ENCODE data around the gene ZDHHC9.

The ZDHHC9 gene

DNA sequence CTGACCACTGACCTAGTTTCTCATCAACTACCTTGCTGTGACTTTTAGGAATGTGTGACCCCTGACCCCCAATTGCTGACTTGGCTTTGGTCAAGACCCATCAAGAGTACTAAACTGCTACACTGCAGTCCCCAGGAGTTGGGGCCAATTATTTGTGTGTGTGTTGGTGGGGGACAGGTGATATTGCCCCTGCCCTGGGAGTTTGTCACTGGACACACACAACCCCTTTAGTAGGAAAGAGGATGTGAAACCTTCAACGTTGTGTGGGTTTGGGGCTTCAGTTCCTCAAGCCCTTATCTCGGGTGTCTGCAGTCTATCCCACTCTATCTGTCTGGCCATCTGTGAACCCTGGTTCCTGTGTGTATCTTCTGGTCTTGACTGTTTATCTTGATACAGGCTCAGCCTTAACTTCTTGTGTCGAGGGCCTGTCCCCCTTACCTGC, 57.5 kb downstream of the ZDHHC9 start:
- no peak for DNase-seq (ENCODE audit: low read depth in 2 of 2)

DNA sequence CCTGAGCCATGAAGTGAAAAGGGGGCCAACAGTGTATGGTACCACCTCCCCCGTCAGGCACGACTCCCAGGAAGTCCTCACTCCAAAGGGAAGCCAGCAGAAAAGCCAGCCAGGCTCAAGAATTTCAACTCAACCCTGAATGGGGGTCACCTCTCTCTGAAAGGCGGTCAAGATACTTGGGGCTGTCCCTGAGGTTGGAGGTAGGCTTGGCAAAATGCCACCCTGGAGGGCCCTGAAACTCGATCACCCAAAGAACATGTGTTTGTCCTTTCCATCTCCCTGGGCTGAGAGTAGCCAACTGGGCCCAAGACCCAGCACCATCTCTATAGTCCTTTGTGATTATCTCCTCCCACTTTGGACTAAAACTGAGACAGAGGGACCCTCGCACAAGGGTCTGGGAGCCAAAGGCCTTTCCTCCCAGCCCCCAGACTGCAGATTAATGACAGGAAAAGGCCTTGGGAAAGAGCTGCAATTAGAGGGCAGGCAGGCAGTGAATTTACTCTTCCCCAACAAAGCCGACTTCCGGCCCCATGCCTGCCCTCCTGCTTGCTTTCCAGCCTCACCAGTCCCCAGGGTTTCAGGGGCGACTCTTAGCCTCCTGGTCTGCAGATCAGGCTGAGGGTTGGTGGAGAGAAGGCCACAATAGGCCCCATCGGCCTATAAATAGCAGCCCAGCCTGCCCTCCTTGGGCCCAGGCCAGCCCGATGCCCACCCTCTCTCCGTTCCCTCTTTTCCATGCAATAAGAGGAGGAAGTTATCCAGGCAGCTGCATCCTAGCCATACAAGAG, 58.3 kb downstream of the ZDHHC9 start:
- no peak for DNase-seq (ENCODE audit: low read depth in 2 of 2)

DNA sequence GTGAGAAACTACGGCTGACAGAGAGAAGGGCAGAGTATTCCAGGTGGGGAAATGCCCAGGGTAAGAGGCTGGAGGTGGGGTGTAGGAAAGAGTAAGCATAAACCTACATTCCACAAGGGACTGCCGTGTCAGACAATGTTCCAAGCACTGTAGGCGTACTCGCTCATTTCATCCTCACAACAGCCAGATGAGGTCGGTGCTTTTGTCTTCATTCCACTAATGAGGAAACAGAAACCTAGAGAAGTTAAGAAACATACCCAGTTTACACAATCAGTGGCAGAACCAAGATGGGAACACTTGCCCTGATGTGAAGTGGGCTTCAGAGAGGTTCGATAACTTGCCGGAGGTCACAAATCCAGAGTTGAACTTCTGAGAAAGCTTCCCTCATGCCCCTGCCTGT, 59.3 kb downstream of the ZDHHC9 start:
- DNase-seq (ENCODE audit: low read depth in 2 of 2) = no peak

DNA sequence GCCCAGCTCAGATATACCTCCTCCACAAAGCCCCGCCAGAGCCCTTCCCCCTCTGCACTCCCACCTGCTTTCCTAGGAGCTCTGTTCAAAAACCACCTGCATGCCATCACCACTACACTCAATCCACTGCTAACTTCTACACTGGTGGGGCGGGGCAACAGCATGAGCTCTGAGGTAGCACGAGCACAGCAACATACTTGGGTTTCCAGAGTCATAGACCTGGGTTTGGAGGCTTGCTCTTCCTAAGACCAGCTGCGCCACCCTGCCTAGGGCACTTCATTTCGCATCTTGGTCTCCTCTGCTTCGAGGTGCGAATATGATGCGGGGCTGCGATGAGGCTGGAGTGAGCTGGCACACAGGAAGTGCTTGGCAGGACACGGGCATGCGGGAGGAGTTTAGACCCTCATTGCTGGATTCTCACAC, 60.4 kb downstream of the ZDHHC9 start:
- no peak for DNase-seq (ENCODE audit: low read depth in 2 of 2)

DNA sequence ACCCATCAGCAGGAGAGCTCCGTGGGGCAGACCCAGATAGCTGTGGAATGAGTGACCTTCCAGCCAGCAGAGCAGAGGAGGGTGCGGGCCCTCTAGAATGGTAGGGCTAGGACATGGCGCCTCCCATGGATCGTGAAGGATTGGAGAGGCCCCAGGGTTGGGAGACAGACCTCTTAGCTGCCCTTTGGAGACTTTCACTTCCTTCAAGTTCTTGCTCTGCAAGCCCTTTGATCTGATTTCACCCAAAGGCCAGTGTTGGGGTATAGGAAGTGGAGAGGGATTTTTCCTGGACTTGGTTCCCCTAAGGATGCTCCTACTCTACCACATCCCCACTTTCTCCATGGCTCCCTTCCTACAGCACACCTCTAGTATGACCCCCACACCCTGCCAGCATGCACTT, 61.0 kb downstream of the ZDHHC9 start:
- no peak for DNase-seq (ENCODE audit: low read depth in 2 of 2)

DNA sequence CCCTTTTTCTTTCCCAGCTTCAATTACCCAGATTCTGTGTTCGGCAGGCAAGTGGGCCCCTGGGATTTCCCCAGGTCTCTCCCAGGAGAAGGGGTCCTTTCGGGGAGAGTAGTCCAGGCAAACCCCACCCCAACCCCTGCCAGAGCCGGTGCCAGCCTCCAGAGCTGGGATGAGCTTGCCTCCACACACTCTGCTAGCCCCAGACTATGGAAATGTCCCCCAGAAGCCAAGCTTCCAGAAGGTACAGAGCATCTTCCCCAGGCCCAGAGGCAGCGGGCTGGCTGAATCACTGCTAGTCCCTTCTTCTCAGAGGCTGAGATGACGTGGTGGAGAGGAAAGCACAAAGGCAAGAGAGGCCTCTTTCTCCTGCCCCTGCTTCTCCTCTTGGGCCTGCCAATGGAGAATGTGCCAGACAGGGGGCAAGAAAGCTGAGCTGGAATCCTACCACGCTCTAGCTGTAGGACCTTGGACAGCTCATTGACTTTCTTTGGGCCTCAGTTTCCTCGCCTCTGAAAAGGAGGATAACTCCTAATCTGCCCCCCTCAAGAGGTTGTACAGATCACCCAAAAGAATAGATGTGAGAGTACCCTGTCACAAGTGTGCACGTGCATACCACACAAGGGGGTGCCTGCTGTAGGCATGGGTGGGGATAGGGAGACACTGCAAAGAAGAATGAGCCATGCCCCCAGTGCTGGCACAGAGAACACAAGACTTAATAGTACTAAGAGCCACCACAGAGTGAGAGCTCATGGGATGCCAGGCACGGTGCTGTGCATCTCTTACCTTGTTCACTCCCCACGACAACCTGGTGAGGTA, 61.8 kb downstream of the ZDHHC9 start:
- DNase-seq (ENCODE audit: low read depth in 2 of 2) = no peak

DNA sequence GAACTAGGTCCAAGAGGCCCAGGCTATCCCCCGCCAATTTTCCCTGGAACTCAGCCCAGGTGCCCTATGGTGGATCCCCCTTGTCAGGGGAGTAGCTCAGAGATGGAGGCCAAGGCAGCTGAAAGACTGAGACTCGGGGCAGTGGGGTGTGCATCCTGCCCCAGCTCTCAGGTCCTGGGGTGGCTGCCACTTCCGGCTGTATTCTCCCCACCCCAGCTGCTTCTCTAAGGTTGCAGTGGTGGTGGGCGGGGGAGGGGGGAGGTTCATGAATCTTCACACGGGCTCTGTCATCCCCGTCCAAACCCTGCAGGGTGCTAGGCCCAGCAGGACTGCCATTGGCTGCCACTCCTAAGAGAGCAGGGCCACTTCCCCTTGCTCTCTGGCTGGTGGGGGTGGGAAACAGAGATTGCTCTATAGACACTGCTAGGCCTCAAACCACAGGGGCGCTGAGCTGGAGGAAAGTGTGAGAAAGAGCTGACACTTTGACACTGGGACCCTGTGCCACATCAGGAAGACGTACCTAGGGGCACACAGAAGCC, 62.5 kb downstream of the ZDHHC9 start:
- no peak for DNase-seq (ENCODE audit: low read depth in 2 of 2)

DNA sequence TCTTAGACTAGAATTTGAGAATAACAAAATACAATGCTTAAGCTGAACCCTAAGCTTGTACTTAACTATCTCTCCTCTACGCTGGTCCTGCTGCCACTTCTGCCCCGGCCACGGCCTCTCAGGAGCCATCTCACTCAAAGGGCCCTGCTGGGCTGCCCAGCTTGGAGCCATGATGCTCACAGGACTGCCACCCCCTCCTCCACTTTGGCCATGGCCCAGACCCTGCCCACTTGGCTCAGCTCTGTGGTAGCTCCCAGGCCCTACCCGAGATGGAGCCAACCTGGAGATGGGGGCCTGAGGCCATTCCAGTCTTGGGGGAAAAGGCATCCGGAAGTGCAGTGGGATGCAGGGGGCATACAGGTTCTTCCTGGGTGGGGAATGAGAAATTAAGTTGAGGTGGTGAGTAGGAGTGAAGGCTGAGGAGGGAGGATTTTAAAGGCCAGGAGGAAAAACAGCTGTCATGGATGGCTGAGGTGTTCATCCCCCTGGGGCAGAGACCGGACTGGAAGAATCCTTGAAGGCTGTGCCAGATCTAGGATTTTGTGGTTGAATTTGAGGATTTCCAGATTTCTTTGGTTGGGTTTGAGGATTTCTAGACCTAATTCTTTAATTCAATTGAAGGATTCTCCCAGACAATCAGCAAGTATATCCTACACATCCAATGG, 63.1 kb downstream of the ZDHHC9 start:
- no peak for DNase-seq (ENCODE audit: low read depth in 2 of 2)

DNA sequence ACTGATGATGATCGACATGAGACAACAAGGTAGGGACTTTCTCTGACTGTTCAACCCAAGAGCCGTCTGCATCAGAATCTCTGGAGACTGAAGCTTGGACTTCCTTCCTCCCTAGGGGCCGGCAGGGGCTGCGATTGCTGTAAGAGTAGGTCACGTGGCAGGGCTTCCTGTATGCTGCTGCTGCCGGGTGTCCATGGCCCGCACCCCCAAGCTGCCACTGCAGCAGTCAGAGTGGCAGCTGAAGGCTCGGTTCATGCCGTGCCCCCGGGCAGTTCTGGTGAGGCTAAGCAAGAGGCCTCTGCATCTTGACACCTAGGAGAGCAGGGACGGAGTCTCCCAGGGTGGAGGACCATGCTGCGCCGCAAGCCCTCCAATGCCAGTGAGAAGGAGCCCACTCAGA, 63.9 kb downstream of the ZDHHC9 start, which contains the start of gene SASH3:
TSS of gene SASH3 (plus strand) at position 203 of the 400 bp plus-strand sequence. CDS start at position 352, 149 bp downstream.
- DNase-seq (ENCODE audit: low read depth in 2 of 2) = no peak

DNA sequence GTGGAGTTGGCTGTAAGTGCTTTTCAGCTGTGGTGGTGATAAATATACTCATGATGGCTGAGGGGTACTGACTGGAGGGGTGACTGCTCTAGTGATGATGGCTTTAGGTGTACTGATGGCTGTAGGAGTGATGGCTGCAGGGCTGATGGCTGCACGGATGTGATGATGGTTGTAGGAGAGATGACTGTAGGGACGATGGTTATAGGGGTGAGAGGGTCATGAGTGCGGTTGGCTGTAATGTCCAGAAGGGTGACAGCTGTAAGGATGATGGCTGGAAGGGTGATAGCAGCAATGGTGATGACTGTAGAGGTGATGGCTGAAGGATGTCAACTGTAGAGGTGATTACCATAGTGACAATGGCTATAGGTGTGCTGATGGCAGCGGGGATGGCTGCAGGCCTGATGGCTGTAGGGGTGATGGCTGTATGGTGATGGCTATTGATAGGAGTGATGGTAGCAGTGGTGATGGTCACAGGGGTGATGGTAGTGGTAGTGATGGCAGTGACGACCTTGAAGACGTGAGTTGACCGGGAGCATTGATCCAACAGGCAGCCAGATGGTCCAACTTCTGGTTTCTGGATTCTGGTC, 64.5 kb downstream of the ZDHHC9 start:
- DNase-seq (ENCODE audit: low read depth in 2 of 2) = no peak

DNA sequence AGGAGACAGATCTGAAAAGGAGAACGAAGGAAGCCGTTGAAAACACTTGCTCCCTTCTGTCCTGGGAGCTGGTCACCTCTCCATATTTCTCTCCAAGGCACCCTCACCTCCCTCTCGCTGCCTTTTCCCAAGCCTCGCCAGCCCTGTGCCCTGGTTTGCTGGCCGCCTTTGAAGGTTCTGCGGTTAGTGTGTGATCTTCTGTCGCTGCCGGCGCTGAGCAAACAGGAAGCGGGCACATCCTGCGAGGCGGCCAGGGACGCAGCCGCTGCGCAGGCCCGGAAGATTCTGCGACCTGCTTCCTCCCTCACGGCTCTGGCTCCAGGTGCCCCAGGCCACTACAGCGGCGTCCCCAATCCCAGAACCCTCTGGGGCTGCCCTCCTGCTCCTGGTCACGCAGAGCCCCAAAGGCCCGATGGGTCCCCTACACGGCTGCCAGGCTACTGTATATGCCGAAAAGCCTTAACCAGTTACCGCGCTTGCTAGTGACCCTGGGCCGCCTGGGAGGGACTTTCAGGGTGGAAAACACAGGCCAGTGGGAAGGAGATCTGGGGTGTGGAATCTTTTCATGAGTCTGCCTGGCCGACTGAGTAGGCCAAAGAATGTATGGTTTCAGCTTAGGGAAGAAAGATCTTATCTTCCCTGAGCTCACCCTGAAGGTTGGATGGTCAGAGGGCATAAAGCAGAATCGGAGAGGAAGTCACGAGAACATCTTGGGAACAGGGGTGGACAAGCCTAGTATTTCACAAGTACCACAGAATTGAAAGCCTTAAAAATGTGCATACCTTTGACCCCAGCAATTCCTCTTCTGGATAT, 66.3 kb downstream of the ZDHHC9 start:
- DNase-seq (ENCODE audit: low read depth in 2 of 2) = no peak

DNA sequence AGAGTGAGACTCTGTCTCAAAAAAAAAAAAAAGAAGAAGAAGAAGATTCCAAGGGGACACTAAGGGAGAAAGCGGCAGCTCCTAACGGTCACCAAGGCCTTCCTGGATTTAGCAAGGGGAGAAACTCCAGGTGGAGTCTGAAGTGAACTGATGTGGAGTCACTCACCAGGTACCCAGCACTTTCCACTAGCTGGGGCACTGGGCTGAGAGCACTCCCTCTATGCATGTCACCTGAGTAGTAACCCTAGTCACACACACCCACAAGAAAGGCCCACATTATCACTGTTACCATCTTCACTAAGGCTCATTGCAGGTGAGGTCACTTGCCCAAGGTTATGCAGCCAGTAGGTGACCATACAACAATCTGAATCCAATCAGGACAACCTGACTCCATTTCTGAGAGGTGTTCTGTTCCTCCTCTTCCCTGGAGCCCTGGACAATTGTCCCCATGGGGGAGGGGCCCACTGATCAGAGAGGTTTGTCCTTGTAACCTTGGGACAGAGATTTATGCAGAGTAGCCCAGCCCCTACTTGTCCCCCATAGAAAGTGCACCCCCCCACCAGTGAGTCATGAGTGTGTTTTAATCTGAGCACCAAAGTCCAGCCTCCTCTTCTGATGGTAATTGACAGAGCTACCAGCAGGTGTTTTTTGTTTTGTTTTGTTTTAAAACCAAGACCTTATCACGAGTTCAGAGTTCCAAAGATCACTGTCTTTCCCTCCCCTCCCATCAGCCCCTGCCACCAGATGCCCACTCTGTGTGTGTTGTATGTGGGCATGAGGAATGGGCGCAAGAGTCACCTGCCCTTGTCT, 69.8 kb downstream of the ZDHHC9 start:
- DNase-seq (ENCODE audit: low read depth in 2 of 2) = no peak

DNA sequence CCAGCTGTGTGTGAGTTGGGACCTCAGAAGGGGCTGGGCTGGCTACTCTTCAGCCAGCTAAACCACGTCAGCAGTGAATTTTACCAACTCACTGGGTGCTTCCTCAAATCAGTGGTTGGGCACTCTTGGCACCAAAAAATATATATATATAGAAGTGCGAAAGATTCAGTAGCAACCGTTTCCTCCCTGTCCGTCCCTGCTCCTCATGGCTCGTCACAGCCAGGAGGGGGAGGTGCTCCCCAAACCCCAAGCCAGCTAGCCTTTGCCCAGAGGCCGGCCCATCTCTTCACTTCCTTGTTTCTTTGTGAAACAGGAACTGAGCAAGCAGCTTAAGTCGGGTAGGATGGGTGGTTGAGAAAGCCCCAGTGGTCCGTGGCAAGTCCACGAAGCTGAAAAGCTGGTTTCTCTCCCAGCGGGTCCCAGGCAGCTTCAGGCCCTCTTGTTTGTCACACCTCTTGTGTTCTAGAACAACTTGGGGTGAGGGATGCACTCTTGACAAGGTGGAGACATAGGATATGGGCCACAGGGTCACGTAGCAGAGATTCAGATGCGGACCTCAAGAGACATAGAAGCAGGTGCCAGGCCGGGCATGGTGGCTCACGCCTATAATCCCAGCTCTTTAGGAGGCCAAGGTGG, 70.8 kb downstream of the ZDHHC9 start:
- DNase-seq (ENCODE audit: low read depth in 2 of 2) = no peak

DNA sequence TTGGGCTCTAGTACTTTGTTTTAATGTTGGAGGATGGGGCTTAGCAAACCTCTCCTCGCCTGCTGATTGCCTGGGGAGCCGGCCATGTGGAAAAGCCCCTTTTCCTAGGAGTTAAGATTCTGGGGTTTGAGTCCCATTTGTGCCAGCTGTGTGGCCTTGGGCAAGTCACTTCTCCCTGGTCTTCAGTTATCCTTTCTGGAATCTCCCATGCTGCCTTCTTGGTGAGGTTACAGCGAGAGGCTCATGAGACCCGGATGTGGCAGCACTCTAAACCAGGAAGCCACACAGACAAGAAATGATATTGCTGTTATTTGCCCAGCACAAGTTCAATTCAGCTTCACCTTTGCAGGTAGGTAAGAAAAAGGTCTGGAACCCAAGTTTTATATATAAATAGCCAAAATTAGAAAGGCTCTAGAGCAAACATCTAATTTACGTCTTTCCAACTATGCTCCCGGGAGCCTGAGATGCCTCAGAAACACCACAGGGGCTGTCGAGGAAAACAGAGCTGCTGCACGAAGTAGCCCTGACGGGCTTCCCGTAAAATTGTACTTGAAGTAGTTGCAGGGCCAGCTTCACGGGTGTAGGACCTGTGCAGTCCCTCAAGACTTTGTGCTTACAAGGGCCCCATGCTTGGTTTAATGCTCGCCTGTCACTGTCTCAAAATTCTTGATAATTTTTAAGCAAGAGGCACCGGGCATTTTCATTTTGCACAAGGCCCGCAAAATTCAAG, 72.3 kb downstream of the ZDHHC9 start:
- no peak for DNase-seq (ENCODE audit: low read depth in 2 of 2)

DNA sequence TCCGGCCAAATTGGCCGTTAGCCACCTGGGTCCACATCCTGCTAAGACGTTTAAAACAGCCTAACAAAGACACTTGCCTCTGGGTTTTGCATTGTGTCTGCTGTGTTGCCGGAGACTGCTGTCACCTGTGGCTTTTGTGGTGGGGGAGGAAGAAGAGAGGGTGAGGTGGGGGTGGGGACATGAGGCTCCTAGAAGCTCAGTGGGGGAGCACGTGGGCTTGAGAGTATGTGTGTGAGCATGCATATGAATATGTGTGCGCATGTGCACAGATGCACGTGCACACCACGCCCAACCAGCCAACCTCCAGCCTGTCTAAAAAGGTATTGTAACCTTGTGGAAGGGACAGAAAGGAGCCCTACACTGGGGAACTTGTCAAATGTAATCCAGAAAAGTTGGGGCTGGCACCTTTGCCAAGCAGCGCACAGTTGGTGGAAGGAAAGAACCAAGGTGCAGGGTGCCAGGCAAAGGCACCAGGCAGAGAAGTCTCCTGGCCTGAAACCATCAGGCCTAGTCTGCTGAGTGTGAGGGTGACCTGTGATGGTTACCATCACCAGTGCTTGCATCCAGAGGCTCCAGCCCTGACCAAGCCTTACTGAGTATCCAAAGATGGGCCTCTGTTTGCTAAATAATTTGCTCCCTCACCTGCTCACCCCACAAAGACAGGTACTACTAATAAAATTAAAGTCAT, 74.1 kb downstream of the ZDHHC9 start:
- no peak for DNase-seq (ENCODE audit: low read depth in 2 of 2)

DNA sequence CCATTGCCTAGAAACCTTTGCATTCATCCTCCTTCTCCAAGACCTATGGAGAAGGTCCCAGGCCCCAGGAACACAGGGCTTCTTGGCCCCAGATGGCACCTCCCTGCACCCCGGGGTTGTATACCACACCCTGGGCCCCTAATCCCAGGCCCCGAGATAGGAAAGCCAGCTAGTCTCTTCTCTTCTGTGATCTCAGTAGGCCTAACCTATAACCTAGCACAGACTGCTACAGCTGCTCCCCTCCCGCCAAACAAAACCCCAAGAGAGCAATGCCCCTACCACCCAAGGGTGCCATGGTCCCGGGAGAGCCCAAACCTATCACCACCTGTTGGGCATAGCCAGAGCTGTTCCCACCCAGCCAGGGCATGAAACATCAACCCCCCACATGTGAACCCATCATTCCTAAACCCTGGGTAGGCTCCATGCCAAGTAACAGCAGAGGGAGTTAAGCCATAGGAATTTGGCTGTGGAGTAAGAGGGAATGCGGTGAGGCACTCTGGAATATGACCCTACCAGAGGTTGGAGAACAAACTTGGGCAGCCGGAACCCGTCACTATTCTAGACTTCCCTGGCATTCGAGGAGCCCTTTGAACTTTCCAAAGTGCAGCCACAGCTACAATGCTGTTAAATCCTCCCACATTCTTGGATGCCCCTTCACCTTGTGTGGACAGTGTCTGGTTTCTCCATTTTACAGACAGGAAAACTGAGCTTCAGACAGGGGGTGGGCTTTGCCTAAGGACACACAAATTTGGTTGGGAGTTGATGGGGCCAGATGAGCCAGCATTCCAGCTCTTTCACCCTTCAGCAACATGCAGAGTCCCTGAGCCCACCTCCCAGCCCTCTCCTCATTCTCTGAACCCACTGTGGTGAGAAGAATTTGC, 74.9 kb downstream of the ZDHHC9 start:
- DNase-seq (ENCODE audit: low read depth in 2 of 2) = no peak

DNA sequence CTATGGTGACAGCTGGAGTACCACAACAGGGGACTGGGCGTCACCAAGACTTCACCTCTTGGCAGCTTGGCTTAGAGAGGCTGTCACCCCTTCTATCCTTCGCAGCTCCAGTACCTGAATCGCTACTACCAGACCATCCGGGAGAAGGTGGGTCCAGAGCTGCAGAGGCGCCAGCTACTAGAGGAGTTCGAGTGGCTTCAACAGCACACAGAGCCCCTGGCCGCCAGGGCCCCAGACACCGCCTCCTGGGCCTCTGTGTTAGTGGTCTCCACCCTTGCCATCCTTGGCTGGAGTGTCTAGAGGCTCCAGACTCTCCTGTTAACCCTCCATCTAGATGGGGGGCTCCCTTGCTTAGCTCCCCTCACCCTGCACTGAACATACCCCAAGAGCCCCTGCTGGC, 75.5 kb downstream of the ZDHHC9 start:
- no peak for DNase-seq (ENCODE audit: low read depth in 2 of 2)

Measured in fibroblast of skin of left biceps (primary cell).